Measurements from ENCODE around the gene DBI. TPM values are rescaled to one million over a fixed set of nuclear protein-coding genes. Genes with fewer than 3 reads are reported as not detected.

Gene DBI
- total and polyA plus RNA-seq, 3 donors from 2014 or later: 109 to 434 (median 130) TPM

DNA sequence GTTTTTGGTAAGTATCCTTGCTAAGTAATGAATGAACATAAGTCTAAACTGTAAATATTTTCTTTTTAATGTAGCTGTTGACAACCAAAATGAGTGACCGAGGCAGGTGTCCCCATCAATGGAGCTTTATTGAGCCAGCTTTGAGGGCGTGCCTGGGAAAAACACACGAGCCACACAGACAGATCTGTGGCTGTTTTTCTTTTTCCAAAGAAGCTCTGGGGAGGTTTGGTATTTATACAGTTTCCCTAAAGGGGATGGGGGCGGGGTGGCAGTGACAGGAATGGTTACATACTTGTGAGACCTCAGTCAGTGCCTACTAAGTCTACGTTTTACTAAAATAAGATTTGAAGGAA lies 11.2 kb downstream of the DBI start:
- Histone ChIP-seq H3K36me3 (ENCODE audit: low read depth, missing control alignments) (no peaks in the 10 kb centered on the region), H3K4me1 (no peaks in the 10 kb centered on the region), H3K27ac (no peak overlapping the region), H3K9me3 (no peaks in the 10 kb centered on the region), H3K27me3 (no peaks in the 10 kb centered on the region), H3K4me3 (no peak overlapping the region)
- TF ChIP-seq, protein P1, sequence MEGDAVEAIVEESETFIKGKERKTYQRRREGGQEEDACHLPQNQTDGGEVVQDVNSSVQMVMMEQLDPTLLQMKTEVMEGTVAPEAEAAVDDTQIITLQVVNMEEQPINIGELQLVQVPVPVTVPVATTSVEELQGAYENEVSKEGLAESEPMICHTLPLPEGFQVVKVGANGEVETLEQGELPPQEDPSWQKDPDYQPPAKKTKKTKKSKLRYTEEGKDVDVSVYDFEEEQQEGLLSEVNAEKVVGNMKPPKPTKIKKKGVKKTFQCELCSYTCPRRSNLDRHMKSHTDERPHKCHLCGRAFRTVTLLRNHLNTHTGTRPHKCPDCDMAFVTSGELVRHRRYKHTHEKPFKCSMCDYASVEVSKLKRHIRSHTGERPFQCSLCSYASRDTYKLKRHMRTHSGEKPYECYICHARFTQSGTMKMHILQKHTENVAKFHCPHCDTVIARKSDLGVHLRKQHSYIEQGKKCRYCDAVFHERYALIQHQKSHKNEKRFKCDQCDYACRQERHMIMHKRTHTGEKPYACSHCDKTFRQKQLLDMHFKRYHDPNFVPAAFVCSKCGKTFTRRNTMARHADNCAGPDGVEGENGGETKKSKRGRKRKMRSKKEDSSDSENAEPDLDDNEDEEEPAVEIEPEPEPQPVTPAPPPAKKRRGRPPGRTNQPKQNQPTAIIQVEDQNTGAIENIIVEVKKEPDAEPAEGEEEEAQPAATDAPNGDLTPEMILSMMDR (IDR thresholded peaks at IDR 0.05): no peak
- no peak for TF ChIP-seq POLR2A (IDR thresholded peaks at IDR 0.05)
- no peak for DNase-seq
- 79 to 85% methylated on average over 5 of the region's 5 CpGs for WGBS, 2 donors
- intact Hi-C loops (cut with DNase I; ENCODE audit: low total_unique reads): no loop called here

DNA sequence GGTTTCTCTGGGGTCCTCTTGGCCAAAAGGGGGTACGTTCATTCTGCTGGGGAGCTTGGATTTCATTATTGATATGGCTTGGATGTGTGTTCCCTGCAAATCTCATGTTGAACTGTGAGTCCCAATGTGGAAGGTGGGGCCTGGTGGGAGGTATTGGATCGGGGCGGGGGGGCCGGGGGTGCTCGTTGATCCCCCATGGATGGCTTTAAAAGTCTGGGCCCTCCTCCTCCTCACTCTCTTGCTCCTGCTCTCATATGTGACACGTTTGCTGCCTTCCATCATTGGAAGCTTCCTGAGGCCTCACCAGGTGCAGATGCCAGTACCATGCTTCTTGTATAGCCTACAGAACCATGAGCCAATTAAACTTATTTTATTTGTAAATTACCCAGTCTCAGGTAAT lies 11.8 kb downstream of the DBI start:
- Histone ChIP-seq H3K36me3 (ENCODE audit: low read depth, missing control alignments) (no peaks in the 10 kb centered on the region), H3K4me1 (no peaks in the 10 kb centered on the region), H3K4me3 (no peak overlapping the region), H3K27ac (no peak overlapping the region), H3K27me3 (no peaks in the 10 kb centered on the region), H3K9me3 (no peaks in the 10 kb centered on the region)
- WGBS, 2 donors: 85 to 92% methylated on average over 2 to 6 of the region's 6 CpGs
- TF ChIP-seq, protein P1 (IDR thresholded peaks at IDR 0.05): no peak
- no peak for TF ChIP-seq POLR2A (IDR thresholded peaks at IDR 0.05)
- intact Hi-C loops (cut with DNase I; ENCODE audit: low total_unique reads): no loop called here
- no peak for DNase-seq

DNA sequence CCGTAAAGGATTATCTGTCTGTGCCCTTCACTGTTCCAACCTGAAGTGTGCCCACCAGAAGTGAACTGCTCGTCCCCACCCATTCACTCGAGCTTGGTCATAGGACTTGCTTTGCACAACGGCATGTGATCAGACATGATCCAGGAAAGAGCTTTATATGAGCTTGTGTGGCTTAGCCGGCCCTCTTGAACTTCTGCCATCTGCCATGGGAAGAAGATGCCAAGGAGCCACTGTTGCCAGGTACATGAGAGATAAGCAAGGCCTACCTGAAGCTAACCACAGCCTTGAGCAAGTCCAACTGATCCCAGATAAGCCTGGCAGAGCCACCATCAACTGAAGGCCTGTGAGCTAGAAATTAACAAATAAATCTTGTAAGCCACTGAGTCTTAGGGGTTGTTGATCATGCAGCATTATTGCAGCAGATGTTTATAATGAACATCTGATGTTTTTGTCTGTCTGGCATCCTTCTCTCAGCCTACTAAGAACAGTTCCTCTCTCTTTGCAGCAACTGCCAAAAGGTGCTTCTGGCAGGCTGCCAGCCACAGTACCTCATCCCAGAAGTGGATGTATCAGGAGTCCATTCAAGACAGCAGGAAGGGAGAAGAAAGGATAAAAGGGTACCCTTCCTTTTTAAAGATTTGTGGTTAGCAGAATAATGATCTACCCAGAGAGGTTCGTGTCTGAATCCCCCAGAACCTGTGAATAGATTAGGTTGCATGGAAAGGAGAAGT lies 16.8 kb downstream of the DBI start:
- Histone ChIP-seq H3K27ac (no peak overlapping the region), H3K4me3 (no peak overlapping the region), H3K9me3 (no peaks in the 10 kb centered on the region), H3K27me3 (no peaks in the 10 kb centered on the region), H3K36me3 (ENCODE audit: low read depth, missing control alignments) (no peaks in the 10 kb centered on the region), H3K4me1 (peaks cover 5% of the 10 kb centered on the region)
- no peak for TF ChIP-seq POLR2A (IDR thresholded peaks at IDR 0.05)
- TF ChIP-seq, protein P1 (IDR thresholded peaks at IDR 0.05): no peak
- WGBS, 2 donors: 88 to 92% methylated on average over 6 of the region's 6 CpGs
- no peak for DNase-seq
- intact Hi-C loops (cut with DNase I; ENCODE audit: low total_unique reads): no loop called here

DNA sequence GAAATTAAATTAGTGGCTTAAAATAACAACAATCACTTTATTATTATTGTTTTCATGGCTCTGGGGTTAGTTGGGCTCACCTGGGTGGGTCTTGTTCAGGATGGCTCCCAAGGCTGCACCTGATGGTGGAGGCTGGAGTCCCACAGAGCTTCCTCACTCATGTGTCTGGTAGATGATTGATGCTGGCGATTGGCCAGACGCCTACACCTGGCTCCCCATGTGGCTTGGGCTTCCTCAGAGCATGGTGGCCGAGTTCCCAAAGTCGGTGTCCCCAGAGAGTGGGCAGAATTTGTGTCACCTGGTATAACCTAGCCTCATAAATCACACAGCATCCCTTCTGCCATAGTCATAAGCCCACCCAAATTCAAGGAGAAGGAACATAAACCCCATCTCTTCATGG lies 18.2 kb downstream of the DBI start:
- DNase-seq: no peak
- Histone ChIP-seq H3K27me3 (no peaks in the 10 kb centered on the region), H3K27ac (no peak overlapping the region), H3K36me3 (ENCODE audit: low read depth, missing control alignments) (no peaks in the 10 kb centered on the region), H3K4me1 (peaks cover 13% of the 10 kb centered on the region), H3K4me3 (no peak overlapping the region), H3K9me3 (no peaks in the 10 kb centered on the region)
- 73 to 83% methylated on average over 4 of the region's 4 CpGs for WGBS, 2 donors
- TF ChIP-seq, protein P1 (IDR thresholded peaks at IDR 0.05): no peak
- no peak for TF ChIP-seq POLR2A (IDR thresholded peaks at IDR 0.05)
- intact Hi-C loops (cut with DNase I; ENCODE audit: low total_unique reads): no loop called here

DNA sequence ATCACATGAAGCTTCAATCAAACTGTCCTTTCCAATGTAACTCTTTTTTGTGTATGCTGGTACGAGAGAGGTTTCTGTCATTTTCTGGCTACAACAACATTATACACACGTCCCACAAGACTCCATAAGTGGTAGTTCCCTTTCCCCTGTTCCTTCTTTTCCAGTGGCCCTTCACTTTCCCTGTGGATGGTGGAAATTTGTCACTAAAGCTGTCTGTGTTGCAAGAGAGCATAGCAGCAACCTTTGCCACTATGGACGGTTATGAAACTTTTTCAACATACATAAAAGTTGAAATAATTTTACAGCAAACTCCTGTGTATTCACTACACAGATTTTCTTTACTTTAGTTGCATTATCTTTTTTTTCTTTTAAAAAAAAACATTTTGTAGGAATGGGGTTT lies 18.7 kb downstream of the DBI start:
- no peak overlapping the region for H3K4me3 ChIP-seq
- peaks cover 14% of the 10 kb centered on the region for H3K4me1 ChIP-seq
- intact Hi-C loops (cut with DNase I; ENCODE audit: low total_unique reads): no loop called here
- no peak overlapping the region for H3K27ac ChIP-seq
- H3K36me3 ChIP-seq (ENCODE audit: low read depth, missing control alignments): no peaks in the 10 kb centered on the region
- no peak for DNase-seq
- 88 to 94% methylated on average over 3 of the region's 3 CpGs for WGBS, 2 donors
- H3K27me3 ChIP-seq: no peaks in the 10 kb centered on the region
- H3K9me3 ChIP-seq: no peaks in the 10 kb centered on the region
- no peak for TF ChIP-seq POLR2A (IDR thresholded peaks at IDR 0.05)
- TF ChIP-seq, protein P1 (IDR thresholded peaks at IDR 0.05): no peak

All from testis (tissue), 3 donors.